ENCODE measurements around the gene PSMD10. TPM values are rescaled to one million over a fixed set of nuclear protein-coding genes. Genes with fewer than 3 reads are reported as not detected.

The PSMD10 gene
- total and polyA plus RNA-seq, 4 donors = 17.7 to 21.9 (median 19.1) TPM

DNA sequence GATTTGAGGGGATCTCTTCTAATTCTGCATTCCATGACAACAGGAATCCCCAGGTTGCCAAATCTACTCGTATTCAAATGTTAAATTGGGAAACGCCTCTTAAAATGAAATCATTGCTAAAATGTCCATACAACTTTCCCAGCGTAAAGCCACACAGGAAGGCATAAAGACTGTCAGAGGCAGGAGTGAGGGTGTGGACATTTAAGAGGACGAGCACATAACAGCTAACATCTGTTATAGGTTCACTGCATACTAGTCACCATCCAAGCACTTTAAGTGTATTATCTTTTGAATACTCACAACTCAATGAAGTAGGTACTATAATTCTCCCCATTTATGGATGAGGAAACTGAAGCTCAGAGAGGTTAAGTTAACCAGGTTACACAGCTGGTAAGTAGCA is 35.8 kb upstream of the PSMD10 start:
- 96% methylated on average over 4 of the region's 4 CpGs for WGBS

More for the DNA sequence above, 35.8 kb upstream of the PSMD10 start:
- H3K4me3 ChIP-seq (ENCODE audit: low read depth in 1 of 3, low read length in 3 of 3) = no peak overlapping the region
- H3K36me3 ChIP-seq (ENCODE audit: control insufficient read depth in 4 of 4, insufficient read depth in 3 of 4, low read depth in 1 of 4, low read length in 3 of 4) = peaks cover 0 to 4% (median 2%) of the 10 kb centered on the region in 4 donors
- H3K4me1 ChIP-seq (ENCODE audit: control insufficient read depth in 4 of 4, insufficient read depth in 4 of 4, low read length in 3 of 4) = no peaks in the 10 kb centered on the region
- no peaks in the 10 kb centered on the region for H3K27me3 ChIP-seq (ENCODE audit: control insufficient read depth in 4 of 4, insufficient read depth in 4 of 4, low read length in 3 of 4)
- TF ChIP-seq JUND (IDR thresholded peaks at IDR 0.05) (no peak), HNF4A (conservative IDR thresholded peaks at IDR 0.05) (no peak), RAD21 (IDR thresholded peaks at IDR 0.05) (no peak), FOXA2 (IDR thresholded peaks at IDR 0.05) (no peak), REST (IDR thresholded peaks at IDR 0.05) (no peak), SP1 (IDR thresholded peaks at IDR 0.05) (no peak), FOXA1 (IDR thresholded peaks at IDR 0.05) (no peak), HNF4G (IDR thresholded peaks at IDR 0.05) (no peak), GABPA (IDR thresholded peaks at IDR 0.05 in 1 of 2, conservative IDR thresholded peaks at IDR 0.05 in 1 of 2) (no peak), EGR1 (IDR thresholded peaks at IDR 0.05; ENCODE audit: low read depth in 2 of 2) (no peak), YY1 (IDR thresholded peaks at IDR 0.05) (no peak), TAF1 (conservative IDR thresholded peaks at IDR 0.05) (no peak), NR2F2 (IDR thresholded peaks at IDR 0.05) (no peak), RXRA (IDR thresholded peaks at IDR 0.05) (no peak)
- TF ChIP-seq, protein P1, sequence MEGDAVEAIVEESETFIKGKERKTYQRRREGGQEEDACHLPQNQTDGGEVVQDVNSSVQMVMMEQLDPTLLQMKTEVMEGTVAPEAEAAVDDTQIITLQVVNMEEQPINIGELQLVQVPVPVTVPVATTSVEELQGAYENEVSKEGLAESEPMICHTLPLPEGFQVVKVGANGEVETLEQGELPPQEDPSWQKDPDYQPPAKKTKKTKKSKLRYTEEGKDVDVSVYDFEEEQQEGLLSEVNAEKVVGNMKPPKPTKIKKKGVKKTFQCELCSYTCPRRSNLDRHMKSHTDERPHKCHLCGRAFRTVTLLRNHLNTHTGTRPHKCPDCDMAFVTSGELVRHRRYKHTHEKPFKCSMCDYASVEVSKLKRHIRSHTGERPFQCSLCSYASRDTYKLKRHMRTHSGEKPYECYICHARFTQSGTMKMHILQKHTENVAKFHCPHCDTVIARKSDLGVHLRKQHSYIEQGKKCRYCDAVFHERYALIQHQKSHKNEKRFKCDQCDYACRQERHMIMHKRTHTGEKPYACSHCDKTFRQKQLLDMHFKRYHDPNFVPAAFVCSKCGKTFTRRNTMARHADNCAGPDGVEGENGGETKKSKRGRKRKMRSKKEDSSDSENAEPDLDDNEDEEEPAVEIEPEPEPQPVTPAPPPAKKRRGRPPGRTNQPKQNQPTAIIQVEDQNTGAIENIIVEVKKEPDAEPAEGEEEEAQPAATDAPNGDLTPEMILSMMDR (IDR thresholded peaks at IDR 0.05; ENCODE audit: low read depth, low read length, missing input control) = no peak
- TF ChIP-seq, protein P2, sequence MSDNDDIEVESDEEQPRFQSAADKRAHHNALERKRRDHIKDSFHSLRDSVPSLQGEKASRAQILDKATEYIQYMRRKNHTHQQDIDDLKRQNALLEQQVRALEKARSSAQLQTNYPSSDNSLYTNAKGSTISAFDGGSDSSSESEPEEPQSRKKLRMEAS (IDR thresholded peaks at IDR 0.05) = no peak
- TF ChIP-seq, protein P3, sequence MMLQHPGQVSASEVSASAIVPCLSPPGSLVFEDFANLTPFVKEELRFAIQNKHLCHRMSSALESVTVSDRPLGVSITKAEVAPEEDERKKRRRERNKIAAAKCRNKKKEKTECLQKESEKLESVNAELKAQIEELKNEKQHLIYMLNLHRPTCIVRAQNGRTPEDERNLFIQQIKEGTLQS (IDR thresholded peaks at IDR 0.05) = no peak
- TF ChIP-seq, protein P4, sequence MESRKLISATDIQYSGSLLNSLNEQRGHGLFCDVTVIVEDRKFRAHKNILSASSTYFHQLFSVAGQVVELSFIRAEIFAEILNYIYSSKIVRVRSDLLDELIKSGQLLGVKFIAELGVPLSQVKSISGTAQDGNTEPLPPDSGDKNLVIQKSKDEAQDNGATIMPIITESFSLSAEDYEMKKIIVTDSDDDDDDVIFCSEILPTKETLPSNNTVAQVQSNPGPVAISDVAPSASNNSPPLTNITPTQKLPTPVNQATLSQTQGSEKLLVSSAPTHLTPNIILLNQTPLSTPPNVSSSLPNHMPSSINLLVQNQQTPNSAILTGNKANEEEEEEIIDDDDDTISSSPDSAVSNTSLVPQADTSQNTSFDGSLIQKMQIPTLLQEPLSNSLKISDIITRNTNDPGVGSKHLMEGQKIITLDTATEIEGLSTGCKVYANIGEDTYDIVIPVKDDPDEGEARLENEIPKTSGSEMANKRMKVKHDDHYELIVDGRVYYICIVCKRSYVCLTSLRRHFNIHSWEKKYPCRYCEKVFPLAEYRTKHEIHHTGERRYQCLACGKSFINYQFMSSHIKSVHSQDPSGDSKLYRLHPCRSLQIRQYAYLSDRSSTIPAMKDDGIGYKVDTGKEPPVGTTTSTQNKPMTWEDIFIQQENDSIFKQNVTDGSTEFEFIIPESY (IDR thresholded peaks at IDR 0.05) = no peak
- H3K9me3 ChIP-seq (ENCODE audit: control insufficient read depth in 4 of 4, low read length in 3 of 4) = no peaks in the 10 kb centered on the region
- no peak overlapping the region for H3K27ac ChIP-seq (ENCODE audit: low read depth in 1 of 2, low read length in 2 of 2)
- DNase-seq (ENCODE audit: low spot score) = no peak
- H3K9ac ChIP-seq (ENCODE audit: low read depth in 1 of 2, low read length in 2 of 2) = no peak overlapping the region

Measured in liver (tissue), 9 donors.